H1 (cell line): ENCODE data around the gene NPL. TPM values are rescaled to one million over a fixed set of nuclear protein-coding genes. Genes with fewer than 3 reads are reported as not detected.

ENCODE experiments used
- CTCF ChIA-PET: fragments of 300-600 bp; sonication (Branson Sonifier 250); formaldehyde crosslinking; loops from one replicate; lab custom pipeline; 2021; ENCODE audit not compliant: partially characterized antibody; lab: Charles Lee
- POLR2A ChIA-PET: fragments of 300-600 bp; sonication (Branson Sonifier 250); formaldehyde crosslinking; loops from one replicate; lab custom pipeline; 2021; ENCODE audit warnings: inconsistent platforms; ENCODE audit not compliant: partially characterized antibody; lab: Charles Lee
- DNase-seq, 2 experiments: peaks; one replicate each; pipeline versions ENCODE4 v3.0.0 to v3.0.0-alpha.2; 2010 to 2022; ENCODE audit warnings: low spot score in 2 of 2, low read depth in 1 of 2, mixed read lengths in 1 of 2
- FAIRE-seq: peaks from 2 replicates; lab custom pipeline; 2011; peaks lifted over from hg19 to GRCh38; lab: Jason Lieb, UNC
- H2AFZ ChIP-seq: 2 replicates; pipeline ENCODE4 v1.8.1; 2012; ENCODE audit warnings: low read length, inconsistent platforms
- H2AK5ac ChIP-seq: 2 replicates; pipeline ENCODE4 v1.6.1; 2013; ENCODE audit warnings: low read depth, low read length
- H2BK120ac ChIP-seq: replicated peaks from 2 replicates; pipeline ENCODE3; 2013; ENCODE audit warnings: low read depth, low read length, inconsistent platforms
- H2BK12ac ChIP-seq: 2 replicates; pipeline ENCODE4 v1.6.1; 2013; ENCODE audit warnings: low read depth, low read length
- H2BK15ac ChIP-seq: 2 replicates; pipeline ENCODE4 v1.6.1; 2013; ENCODE audit warnings: low read length
- H2BK20ac ChIP-seq: 2 replicates; pipeline ENCODE4 v1.6.1; 2013; ENCODE audit warnings: low read length
- H2BK5ac ChIP-seq: 2 replicates; pipeline ENCODE4 v1.6.1; 2013; ENCODE audit warnings: low read depth, low read length
- H3K14ac ChIP-seq: 2 replicates; pipeline ENCODE4 v1.6.1; 2013; ENCODE audit warnings: inconsistent platforms; ENCODE audit not compliant: insufficient read length
- H3K18ac ChIP-seq: 2 replicates; pipeline ENCODE4 v1.6.1; 2013; ENCODE audit warnings: low read length; ENCODE audit errors: extremely low read depth
- H3K23ac ChIP-seq: 2 replicates; pipeline ENCODE4 v1.6.1; 2013; ENCODE audit warnings: inconsistent platforms; ENCODE audit not compliant: insufficient read length
- H3K23me2 ChIP-seq: 2 replicates; pipeline ENCODE4 v1.6.1; 2013; ENCODE audit warnings: low read depth, low read length
- H3K27ac ChIP-seq: 2 replicates; pipeline ENCODE4 v1.6.1; 2011; ENCODE audit warnings: low read depth, low read length, inconsistent platforms
- H3K27me3 ChIP-seq, 4 experiments: replicated peaks in 1 of 4; 1 replicate in 1 of 4; 2 replicates in 3 of 4; pipeline versions ENCODE4 v1.6.1 to v1.8.1; 2011 to 2013; ENCODE audit warnings: low read length in 3 of 4, mild to moderate bottlenecking in 3 of 4, inconsistent platforms in 2 of 4, mixed read lengths in 2 of 4, moderate library complexity in 1 of 4; ENCODE audit not compliant: control insufficient read depth in 3 of 4, insufficient read depth in 3 of 4; ENCODE audit errors: extremely low read depth in 1 of 4
- H3K36me3 ChIP-seq, 4 experiments: 2 replicates each; pipeline versions ENCODE4 v1.6.1 to v1.8.1; 2011 to 2013; ENCODE audit warnings: mild to moderate bottlenecking in 4 of 4, low read length in 3 of 4, moderate library complexity in 2 of 4, control low read depth in 1 of 4, inconsistent platforms in 1 of 4; ENCODE audit not compliant: insufficient read depth in 4 of 4, control insufficient read depth in 2 of 4
- H3K4ac ChIP-seq: replicated peaks from 2 replicates; pipeline ENCODE3; 2013; ENCODE audit warnings: low read length, low read depth, mixed read lengths, inconsistent platforms; ENCODE audit not compliant: insufficient read length
- H3K4me1 ChIP-seq, 4 experiments: replicated peaks in 1 of 4; 1 replicate in 1 of 4; 2 replicates in 3 of 4; pipeline versions ENCODE4 v1.6.1 to v1.8.1; 2011 to 2013; ENCODE audit warnings: low read length in 3 of 4, inconsistent platforms in 2 of 4, mixed read lengths in 1 of 4; ENCODE audit not compliant: insufficient read depth in 4 of 4, control insufficient read depth in 3 of 4
- H3K4me2 ChIP-seq, 2 experiments: 2 replicates each; pipeline versions ENCODE4 v1.6.1 to v1.8.1; 2011 to 2013; ENCODE audit warnings: low read depth in 2 of 2, low read length in 2 of 2, control low read depth in 1 of 2, inconsistent platforms in 1 of 2, mild to moderate bottlenecking in 1 of 2; ENCODE audit not compliant: insufficient read depth in 1 of 2
- H3K4me3 ChIP-seq, 4 experiments: fragments of 200-600, 300-600 bp in 1 of 4; sonication (generic), shearing (Covaris generic), sonication (Bioruptor Twin) in 1 of 4; 2 replicates each; pipeline versions ENCODE4 v1.5.1 to v1.8.1; 2011 to 2016; ENCODE audit warnings: low read length in 4 of 4, low read depth in 3 of 4, control low read depth in 2 of 4, inconsistent platforms in 2 of 4, mild to moderate bottlenecking in 2 of 4, mixed read lengths in 1 of 4, moderate library complexity in 1 of 4; ENCODE audit not compliant: insufficient read depth in 2 of 4; ENCODE audit errors: extremely low read depth in 1 of 4
- H3K56ac ChIP-seq: replicated peaks from 2 replicates; pipeline ENCODE3; 2013; ENCODE audit warnings: low read depth, mild to moderate bottlenecking, mixed read lengths, low read length, inconsistent platforms; ENCODE audit not compliant: insufficient read length
- H3K79me1 ChIP-seq: 2 replicates; pipeline ENCODE4 v1.6.1; 2013; ENCODE audit warnings: low read depth, low read length, control low read depth
- H3K79me2 ChIP-seq, 2 experiments: 2 replicates each; pipeline versions ENCODE4 v1.6.1 to v1.8.1; 2012 to 2013; ENCODE audit warnings: low read length in 2 of 2, mild to moderate bottlenecking in 2 of 2, inconsistent platforms in 1 of 2; ENCODE audit not compliant: insufficient read depth in 2 of 2, control insufficient read depth in 1 of 2
- H3K9ac ChIP-seq, 4 experiments: replicated peaks in 1 of 4; 1 replicate in 1 of 4; 2 replicates in 3 of 4; pipeline versions ENCODE4 v1.6.1 to v1.8.1; 2011 to 2013; ENCODE audit warnings: low read depth in 3 of 4, low read length in 3 of 4, control low read depth in 2 of 4, mild to moderate bottlenecking in 2 of 4, moderate library complexity in 2 of 4, inconsistent platforms in 1 of 4; ENCODE audit errors: extremely low read depth in 1 of 4
- H3K9me3 ChIP-seq, 2 experiments: 2 replicates each; pipeline versions ENCODE4 v1.6.1 to v1.8.1; 2012 to 2013; ENCODE audit warnings: mild to moderate bottlenecking in 2 of 2, moderate library complexity in 2 of 2, control low read depth in 1 of 2, inconsistent platforms in 1 of 2, low read depth in 1 of 2, low read length in 1 of 2, mixed read lengths in 1 of 2; ENCODE audit not compliant: insufficient read depth in 2 of 2
- H4K20me1 ChIP-seq, 2 experiments: replicated peaks in 1 of 2; 2 replicates each; pipeline versions ENCODE3 to v1.8.1; 2011 to 2013; ENCODE audit warnings: inconsistent platforms in 2 of 2, low read length in 2 of 2, mild to moderate bottlenecking in 1 of 2; ENCODE audit not compliant: insufficient read depth in 2 of 2, control insufficient read depth in 1 of 2
- H4K5ac ChIP-seq: 2 replicates; pipeline ENCODE4 v1.6.1; 2013; ENCODE audit warnings: low read length, low read depth, mixed read lengths, inconsistent platforms; ENCODE audit not compliant: insufficient read length
- H4K8ac ChIP-seq: 2 replicates; pipeline ENCODE4 v1.8.0; 2013; ENCODE audit warnings: mild to moderate bottlenecking, moderate library complexity, low read length, inconsistent platforms; ENCODE audit not compliant: insufficient read depth; ENCODE audit errors: extremely low read depth
- H4K91ac ChIP-seq: replicated peaks from 2 replicates; pipeline ENCODE3; 2013; ENCODE audit warnings: low read length, mixed read lengths, inconsistent platforms; ENCODE audit not compliant: insufficient read length
- BACH1 ChIP-seq: IDR thresholded peaks from 2 replicates; pipeline ENCODE4 v1.6.1; 2012; ENCODE audit warnings: low read length, improper control_type of control experiment
- CBX5 ChIP-seq: fragments of 300-800, 300-1000 bp; sonication (generic); IDR thresholded peaks from 2 replicates; pipeline ENCODE4 v1.7.1; 2016; ENCODE audit warnings: antibody characterized with exemption, low read length, low read depth
- CTBP2 ChIP-seq: IDR thresholded peaks from 2 replicates; pipeline ENCODE4 v1.7.0; 2011; ENCODE audit warnings: borderline replicate concordance, mild to moderate bottlenecking, moderate library complexity, mixed read lengths, low read length; ENCODE audit not compliant: insufficient read depth, insufficient read length
- EGR1 ChIP-seq: IDR thresholded peaks from 2 replicates; pipeline ENCODE4 v1.6.1; 2011; ENCODE audit warnings: low read depth, low read length, borderline replicate concordance
- HDAC6 ChIP-seq: IDR thresholded peaks from one replicate; pipeline ENCODE4 v1.7.1; 2012; ENCODE audit warnings: low read depth, mild to moderate bottlenecking, inconsistent platforms, low read length, moderate library complexity
- KDM1A ChIP-seq: fragments of 200-600, 300-600 bp; sonication (generic); IDR thresholded peaks from 2 replicates; pipeline ENCODE4 v1.7.1; 2016; ENCODE audit warnings: mild to moderate bottlenecking, low read length, borderline replicate concordance
- KDM5A ChIP-seq: fragments of 200-600 bp; IDR thresholded peaks from 2 replicates; pipeline ENCODE4 v1.7.1; 2012; ENCODE audit warnings: mild to moderate bottlenecking, low read length, inconsistent platforms, mixed read lengths
- MAFK ChIP-seq: IDR thresholded peaks from 2 replicates; pipeline ENCODE4 v1.6.1; 2012; ENCODE audit warnings: low read depth, mild to moderate bottlenecking, improper control_type of control experiment, low read length
- POLR2AphosphoS5 ChIP-seq: IDR thresholded peaks from 2 replicates; pipeline ENCODE4 v1.6.1; 2011; ENCODE audit warnings: low read depth, low read length
- POU5F1 ChIP-seq: IDR thresholded peaks from 2 replicates; pipeline ENCODE4 v1.6.1; 2011; ENCODE audit warnings: low read depth, mild to moderate bottlenecking, low read length, moderate library complexity
- RBBP5 ChIP-seq: IDR thresholded peaks from 2 replicates; pipeline ENCODE4 v1.7.1; 2012; ENCODE audit warnings: low read depth, mild to moderate bottlenecking, inconsistent platforms, low read length, moderate library complexity, borderline replicate concordance
- TEAD4 ChIP-seq: IDR thresholded peaks from 2 replicates; pipeline ENCODE4 v1.6.1; 2012; ENCODE audit warnings: low read depth, low read length, inconsistent platforms, mixed read lengths
- YY1 ChIP-seq: IDR thresholded peaks from 2 replicates; pipeline ENCODE4 v1.6.1; 2011; ENCODE audit warnings: low read depth, mild to moderate bottlenecking, low read length
- WGBS, 2 experiments: shearing (Covaris generic) in 1 of 2; methylation state at CpG; one replicate each; pipeline versions ENCODE4 v1.1.6 to v1.1.7; 2013 to 2015; ENCODE audit warnings: low lambda C conversion rate in 2 of 2, mixed read lengths in 2 of 2, inconsistent platforms in 1 of 2, low coverage in 1 of 2, missing lambda C conversion rate in 1 of 2; ENCODE audit not compliant: insufficient replicate concordance in 2 of 2, insufficient coverage in 1 of 2, insufficient read length in 1 of 2; ENCODE audit errors: extremely low coverage in 1 of 2, missing lambda C conversion rate in 1 of 2; 5-methylcytosine and 5-hydroxymethylcytosine counted together
- polyA plus RNA-seq, 7 experiments: library from polyadenylated mRNA; depleted of rRNA in 3 of 7; stranded (reverse) in 5 of 7; unstranded in 2 of 7; fragments of >200 nt in 5 of 7; fragments of 200-250 nt in 2 of 7; gene quantifications; 1 replicate in 5 of 7; 2 replicates in 1 of 7; 4 replicates in 1 of 7; pipeline versions ENCODE4 v1.2.1 to v1.2.3, GENCODE V29; 2011 to 2013; ENCODE audit warnings: missing spikeins in 2 of 7, mixed read lengths in 2 of 7
- total RNA-seq: library from RNA; stranded (reverse); fragmentation: NEBNext Ultra II Directional; extraction: Animal tissue kit (Norgen Biotek cat#: 25700); gene quantifications from 2 replicates; pipeline ENCODE4 v1.2.1, GENCODE V29; 2021

NPL gene
- total and polyA plus RNA-seq, 2 of the 8 experiments (the other 6 are each of a cell fraction or from before 2014, with no cell fraction given) = 2.2 to 4.4 TPM

GRCh38 chr1:182842265-182842664 is 52.7 kb downstream of the NPL start:
- peaks cover 6% of the 10 kb centered on the region; the same call in 1 of the 2 replicates for H3K79me1 ChIP-seq
- H3K4me1 ChIP-seq = peaks cover 0 to 15% (median 6%) of the 10 kb centered on the region in 4 experiments; a peak in 4 of 7 replicates
- H2AFZ ChIP-seq = no peak overlapping the region
- no peaks in the 10 kb centered on the region for H3K9me3 ChIP-seq
- peaks cover 6 to 61% (median 24%) of the 10 kb centered on the region in 4 experiments for H3K36me3 ChIP-seq
- H3K14ac ChIP-seq = no peak overlapping the region
- no peak overlapping the region for H2BK5ac ChIP-seq
- peak overlapping the region; percentile 74 to 81 for H3K4me2 ChIP-seq
- no peak overlapping the region for H4K91ac ChIP-seq
- ChIA-PET CTCF (interaction anchor here (0.9 kb wide), 1 partner anchor 51 kb away, joined by 3 read pairs; no protein-coding TSS in a partner anchor), POLR2A (interaction anchor here (0.6 to 7.9 kb wide), 8 partner anchors 12 to 283 kb away, joined by 3 to 93 read pairs (median 11); no protein-coding TSS in a partner anchor)
- no peak overlapping the region for H2BK20ac ChIP-seq
- H2BK15ac ChIP-seq = no peak overlapping the region
- no peak overlapping the region for H2AK5ac ChIP-seq
- no peak overlapping the region for H2BK120ac ChIP-seq
- H3K23ac ChIP-seq = no peak overlapping the region
- peak overlapping the region in 1 of 4 experiments; percentile 39; a peak in 1 of 7 replicates for H3K9ac ChIP-seq
- no peak for TF ChIP-seq POLR2AphosphoS5
- TF ChIP-seq KDM5A = no peak
- TF ChIP-seq RBBP5 = no peak
- no peak for TF ChIP-seq YY1
- no peak for TF ChIP-seq CTBP2
- no peak for TF ChIP-seq TEAD4
- TF ChIP-seq HDAC6 = no peak
- TF ChIP-seq BACH1 = no peak
- TF ChIP-seq MAFK = no peak
- TF ChIP-seq KDM1A = no peak
- no peak for TF ChIP-seq EGR1
- TF ChIP-seq CBX5 = no peak
- no peak for TF ChIP-seq POU5F1
- 86% methylated on average over 4 of the region's 4 CpGs; no CpG with 5 or more reads in 1 of the 2 experiments for WGBS, 2 experiments
- DNase-seq (no peak), FAIRE-seq (no peak)
- H3K18ac ChIP-seq = no peak overlapping the region
- H3K27ac ChIP-seq = no peak overlapping the region
- no peak overlapping the region for H4K5ac ChIP-seq
- H4K8ac ChIP-seq = no peak overlapping the region
- no peak overlapping the region for H3K4ac ChIP-seq
- peaks cover 28 to 59% of the 10 kb centered on the region in 2 experiments for H4K20me1 ChIP-seq
- H3K79me2 ChIP-seq = peaks cover 57 to 77% of the 10 kb centered on the region in 2 experiments
- H3K56ac ChIP-seq = no peak overlapping the region
- peaks cover 7% of the 10 kb centered on the region for H3K23me2 ChIP-seq
- no peak overlapping the region for H2BK12ac ChIP-seq
- H3K27me3 ChIP-seq = no peaks in the 10 kb centered on the region
- peak overlapping the region in 2 of 4 experiments; percentile 88; a peak in 2 of 8 replicates for H3K4me3 ChIP-seq
